SK-N-MC (cell line): ENCODE results near the gene SHISAL2A.

ENCODE experiments used
- DNase-seq: peaks from one replicate; pipeline ENCODE4 v3.0.0-alpha.2; 2011; ENCODE audit warnings: low read depth, low spot score
- H3K27ac ChIP-seq: fragments of 200-600 bp; sonication (generic); 2 replicates; pipeline ENCODE4 v1.5.1; 2016; ENCODE audit warnings: mixed run types
- H3K36me3 ChIP-seq: fragments of 200-600 bp; sonication (generic); 2 replicates; pipeline ENCODE4 v1.6.1; 2017; ENCODE audit warnings: antibody characterized with exemption, low read length, mixed read lengths; ENCODE audit not compliant: insufficient read depth
- H3K4me3 ChIP-seq: fragments of 200-600 bp; sonication (generic); 2 replicates; pipeline ENCODE4 v1.5.1; 2016
- H3K9ac ChIP-seq: fragments of 200-600 bp; sonication (generic); 2 replicates; pipeline ENCODE4 v1.8.0; 2017; ENCODE audit warnings: mixed run types, mixed read lengths; ENCODE audit not compliant: insufficient read length
- H3K9me3 ChIP-seq: fragments of 200-600 bp; sonication (generic); 2 replicates; pipeline ENCODE4 v1.6.1; 2017; ENCODE audit warnings: low read depth, mild to moderate bottlenecking, antibody characterized with exemption, low read length, moderate library complexity, mixed read lengths
- EZH2 ChIP-seq: fragments of 200-600 bp; sonication (generic); IDR thresholded peaks from one replicate; pipeline ENCODE4 v1.6.1; 2017; ENCODE audit warnings: antibody characterized with exemption
- FOXP2 ChIP-seq: optimal IDR thresholded peaks from 2 replicates; pipeline ENCODE3; 2011; ENCODE audit warnings: mild to moderate bottlenecking, moderate library complexity; ENCODE audit not compliant: insufficient read depth; ENCODE audit errors: extremely low read length, control extremely low read depth
- POLR2AphosphoS5 ChIP-seq: IDR thresholded peaks from 2 replicates; pipeline ENCODE4 v1.6.1; 2012; ENCODE audit warnings: mild to moderate bottlenecking, low read depth, low read length, borderline replicate concordance

SHISAL2A gene

GRCh38 chr1:52604063-52604770, 28.8 kb upstream of the SHISAL2A start:
- H3K27ac ChIP-seq, result no peak overlapping the region
- no peak overlapping the region for H3K9ac ChIP-seq
- DNase-seq, result no peak

GRCh38 chr1:52613636-52614373, 19.2 kb upstream of the SHISAL2A start:
- H3K4me3 ChIP-seq, result no peak overlapping the region
- no peak for DNase-seq
- H3K9ac ChIP-seq, result no peak overlapping the region
- no peaks in the 10 kb centered on the region for H3K9me3 ChIP-seq
- TF ChIP-seq EZH2 (no peak), POLR2AphosphoS5 (no peak), FOXP2 (no peak)
- no peaks in the 10 kb centered on the region; the same call in 1 of the 2 replicates for H3K36me3 ChIP-seq
- no peak overlapping the region for H3K27ac ChIP-seq

More at GRCh38 chr1:52604063-52604770, 28.8 kb upstream of the SHISAL2A start:
- TF ChIP-seq FOXP2 (no peak), POLR2AphosphoS5 (no peak), EZH2 (no peak)
- Histone ChIP-seq H3K9me3 (no peaks in the 10 kb centered on the region), H3K36me3 (peaks cover 9% of the 10 kb centered on the region; the same call in 1 of the 2 replicates), H3K4me3 (no peak overlapping the region)

- H3K4me3 ChIP-seq, result no peak overlapping the region
- H3K9ac ChIP-seq, result no peak overlapping the region
- DNase-seq, result no peak
- TF ChIP-seq POLR2AphosphoS5 (no peak), EZH2 (no peak), FOXP2 (no peak)
- H3K36me3 ChIP-seq, result no peaks in the 10 kb centered on the region
- no peak overlapping the region for H3K27ac ChIP-seq
- no peaks in the 10 kb centered on the region for H3K9me3 ChIP-seq
Observed at GRCh38 chr1:52614671-52615070, 18.3 kb upstream of the SHISAL2A start.

- Histone ChIP-seq H3K36me3 (no peaks in the 10 kb centered on the region), H3K9ac (no peak overlapping the region), H3K4me3 (no peak overlapping the region), H3K9me3 (no peaks in the 10 kb centered on the region), H3K27ac (no peak overlapping the region)
- no peak for DNase-seq
- TF ChIP-seq POLR2AphosphoS5, result no peak
- TF ChIP-seq EZH2, result no peak
- TF ChIP-seq FOXP2, result no peak
Observed at GRCh38 chr1:52615489-52616042, 17.4 kb upstream of the SHISAL2A start.

GRCh38 chr1:52621950-52622349, 11.0 kb upstream of the SHISAL2A start:
- H3K27ac ChIP-seq, result no peak overlapping the region
- no peak overlapping the region for H3K9ac ChIP-seq
- H3K4me3 ChIP-seq, result no peak overlapping the region
- TF ChIP-seq FOXP2 (no peak), EZH2 (no peak), POLR2AphosphoS5 (no peak)
- no peaks in the 10 kb centered on the region for H3K9me3 ChIP-seq
- no peaks in the 10 kb centered on the region for H3K36me3 ChIP-seq
- DNase-seq, result no peak

GRCh38 chr1:52623812-52624211, 9.2 kb upstream of the SHISAL2A start:
- H3K9ac ChIP-seq, result no peak overlapping the region
- H3K9me3 ChIP-seq, result no peaks in the 10 kb centered on the region
- no peak overlapping the region for H3K27ac ChIP-seq
- no peak overlapping the region for H3K4me3 ChIP-seq
- H3K36me3 ChIP-seq, result no peaks in the 10 kb centered on the region
- TF ChIP-seq EZH2 (no peak), POLR2AphosphoS5 (no peak), FOXP2 (no peak)
- DNase-seq, result no peak

- Histone ChIP-seq H3K4me3 (no peak overlapping the region), H3K27ac (no peak overlapping the region), H3K9ac (no peak overlapping the region), H3K9me3 (no peaks in the 10 kb centered on the region), H3K36me3 (no peaks in the 10 kb centered on the region)
- DNase-seq, result no peak
- no peak for TF ChIP-seq FOXP2
- TF ChIP-seq EZH2, result no peak
- no peak for TF ChIP-seq POLR2AphosphoS5
Observed at GRCh38 chr1:52627028-52627427, 5.9 kb upstream of the SHISAL2A start.

- TF ChIP-seq EZH2, result no peak
- no peak for TF ChIP-seq FOXP2
- TF ChIP-seq POLR2AphosphoS5, result no peak
- no peak overlapping the region for H3K27ac ChIP-seq
- H3K36me3 ChIP-seq, result no peaks in the 10 kb centered on the region
- no peaks in the 10 kb centered on the region for H3K9me3 ChIP-seq
- H3K9ac ChIP-seq, result no peak overlapping the region
- DNase-seq, result no peak
- no peak overlapping the region for H3K4me3 ChIP-seq
Observed at GRCh38 chr1:52628614-52629324, 4.2 kb upstream of the SHISAL2A start.
